T-helper 1 cell treated with Interleukin-12 subunit alpha and Interleukin-12 subunit beta and Interleukin-4 antibody, amounts not matched to agents 30 ng/mL and 1 ng/mL, for 36 hours (primary cell): ENCODE results near the gene NLGN1. TPM values are rescaled to one million over a fixed set of nuclear protein-coding genes. Genes with fewer than 3 reads are reported as not detected.

Experiments used
- intact Hi-C: fragments of 100-400 bp; cut with micrococcal nuclease; formaldehyde crosslinking; loops from one replicate; pipeline ENCODE4 v1.15.1; 2024
- total RNA-seq: library from RNA; stranded (reverse); gene quantifications from 2 replicates; pipeline ENCODE4 v1.2.3, GENCODE V29; 2022

Gene NLGN1
- total RNA-seq, 1 donor from 2014 or later: not detected

DNA sequence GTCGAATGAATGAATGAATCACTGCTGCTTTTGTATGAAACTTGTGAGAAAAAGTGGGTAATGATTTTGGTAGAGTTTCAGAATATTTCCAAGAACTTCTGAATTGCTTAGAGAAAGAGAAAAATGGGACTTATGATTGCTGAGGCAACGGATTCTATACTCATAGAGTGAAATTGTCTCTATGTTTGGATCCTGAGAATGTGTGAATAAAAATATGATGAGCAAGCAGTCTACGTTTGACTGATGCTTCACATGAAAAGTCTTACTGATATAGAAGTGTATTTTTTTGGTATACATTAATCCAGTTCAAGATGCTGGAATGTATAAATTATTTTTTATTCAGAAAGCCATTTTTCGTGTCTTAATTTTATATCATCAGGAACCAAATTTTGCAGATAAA lies 441.1 kb downstream of the NLGN1 start:
- intact Hi-C loops: no loop called here

DNA sequence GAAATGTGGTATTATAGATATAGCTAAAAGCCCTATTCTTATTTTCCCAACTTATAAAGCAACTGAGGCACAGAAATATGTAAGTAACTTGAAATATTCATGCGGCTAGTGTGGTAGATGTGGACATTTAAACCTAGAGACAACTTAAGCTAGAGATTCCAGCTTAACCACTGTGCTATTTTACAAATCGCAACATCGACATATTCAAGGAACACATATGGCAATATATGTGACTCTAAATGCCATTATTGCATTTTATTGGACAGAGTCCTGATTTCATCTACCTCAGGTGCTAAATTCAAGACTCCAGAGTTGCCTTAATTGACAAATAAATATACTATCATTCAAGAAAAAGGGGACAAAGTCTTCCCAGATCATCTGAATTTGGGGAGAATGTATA lies 442.3 kb downstream of the NLGN1 start:
- intact Hi-C loops: no loop called here

DNA sequence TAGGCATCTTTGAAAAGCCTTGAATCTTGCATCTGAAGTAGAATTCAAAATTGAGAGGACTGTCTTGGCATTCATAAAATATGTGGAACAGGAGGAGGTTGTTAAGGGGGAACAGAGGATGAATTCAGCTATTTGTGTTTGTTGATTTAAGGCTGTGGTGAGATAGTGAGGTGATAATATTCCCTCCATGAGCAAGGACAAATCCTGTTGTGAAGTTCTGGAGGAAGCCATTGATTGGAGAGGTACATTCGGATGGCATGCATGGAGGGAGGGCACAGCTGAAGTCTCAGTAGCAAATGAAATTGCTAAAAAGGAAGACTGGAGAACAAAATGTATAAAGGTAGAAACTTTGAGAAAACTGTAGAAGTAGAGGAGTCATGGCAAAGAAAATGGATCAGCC lies 443.8 kb downstream of the NLGN1 start:
- intact Hi-C loops: no loop called here

DNA sequence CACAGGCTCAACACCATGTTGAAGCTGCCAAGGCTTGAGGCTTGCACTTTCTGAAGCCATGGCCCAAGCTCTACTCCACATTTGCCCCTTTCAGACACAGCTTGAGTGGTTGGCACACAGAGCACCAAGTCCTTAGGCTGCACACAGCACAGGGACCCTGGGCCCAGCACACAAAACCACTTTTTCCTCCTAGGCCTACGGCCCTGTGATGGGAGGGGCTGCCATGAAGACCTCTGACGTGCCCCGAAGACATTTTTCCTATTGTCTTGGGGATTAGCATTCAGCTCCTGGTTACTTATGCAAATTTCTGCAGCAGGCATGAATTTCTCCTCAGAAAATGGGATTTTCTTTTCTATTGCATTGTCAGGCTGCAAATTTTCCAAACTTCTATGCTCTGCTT lies 445.5 kb downstream of the NLGN1 start:
- intact Hi-C loops: no loop called here

DNA sequence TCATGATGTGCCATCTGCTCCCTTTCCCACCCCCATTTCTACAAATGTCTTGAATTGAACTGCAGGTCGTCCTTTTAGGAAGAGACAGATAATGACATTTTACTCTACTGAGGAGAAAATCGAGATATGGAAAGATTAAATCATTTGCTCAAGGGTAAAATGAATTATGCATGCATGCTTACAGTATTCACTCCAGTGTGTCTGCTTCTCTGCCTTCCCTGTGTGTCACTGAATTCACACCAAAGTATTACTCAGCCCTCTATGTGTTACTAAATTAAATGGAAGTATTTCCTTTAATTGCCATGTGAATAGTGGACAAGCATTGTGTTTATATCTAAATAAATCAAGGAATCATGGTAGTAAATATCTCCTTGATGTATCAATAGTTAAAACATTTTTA lies 449.0 kb downstream of the NLGN1 start:
- intact Hi-C loops: no loop called here

DNA sequence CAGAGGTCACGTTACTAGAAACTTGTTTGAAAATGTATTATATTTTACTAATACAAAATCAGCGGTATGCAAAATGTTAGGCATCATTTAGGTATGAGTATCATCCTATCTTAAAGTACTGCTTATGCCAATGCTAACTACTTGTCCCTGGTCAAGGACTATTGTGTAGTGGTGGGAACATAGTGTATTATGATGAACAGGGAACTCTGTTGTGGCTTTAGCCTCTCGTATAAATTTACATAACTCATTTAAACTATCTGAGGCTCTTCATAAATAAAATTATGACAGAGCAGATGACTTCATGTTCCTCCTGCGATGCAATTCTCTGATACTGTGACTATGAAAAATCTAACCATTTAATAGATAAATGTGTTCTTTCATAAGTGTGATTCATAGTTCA lies 451.9 kb downstream of the NLGN1 start:
- intact Hi-C loops: no loop called here

DNA sequence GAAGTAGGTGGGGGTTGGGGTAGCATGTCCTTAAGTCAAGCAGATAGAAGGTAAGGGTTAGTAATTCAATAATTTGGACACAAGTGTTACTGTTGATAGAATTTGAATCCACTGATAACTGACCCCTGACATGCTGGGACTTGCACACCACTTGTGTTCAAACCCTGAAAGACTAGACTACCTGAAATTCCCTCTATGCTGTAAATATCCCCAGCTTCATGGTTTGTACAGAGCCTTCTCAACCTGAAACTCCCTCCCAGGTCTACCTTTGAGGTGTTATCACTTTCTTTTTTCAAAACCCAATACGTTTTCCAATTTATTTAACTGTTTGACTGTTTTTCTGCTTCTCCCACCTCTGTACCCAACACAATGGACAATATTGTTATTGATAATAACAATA lies 459.6 kb downstream of the NLGN1 start:
- intact Hi-C loops: no loop called here

DNA sequence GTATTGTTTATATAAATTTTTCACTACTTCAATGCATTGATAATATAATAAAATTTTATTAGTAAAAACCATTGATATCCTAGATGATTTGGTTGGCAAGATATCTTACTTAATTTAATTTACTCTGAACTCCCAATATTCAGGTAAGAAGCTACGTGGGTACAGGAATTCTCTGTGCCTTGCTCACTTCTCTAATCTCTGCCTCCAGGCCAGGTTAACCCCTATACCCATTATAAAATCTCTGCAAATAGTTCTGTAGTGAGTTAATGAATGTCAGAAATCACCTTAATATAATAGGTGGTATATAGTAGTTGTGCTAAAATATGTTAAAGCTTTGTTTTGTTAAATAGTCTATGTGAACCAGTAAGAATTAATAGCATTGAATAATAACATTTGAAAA lies 465.2 kb downstream of the NLGN1 start:
- intact Hi-C loops: no loop called here

DNA sequence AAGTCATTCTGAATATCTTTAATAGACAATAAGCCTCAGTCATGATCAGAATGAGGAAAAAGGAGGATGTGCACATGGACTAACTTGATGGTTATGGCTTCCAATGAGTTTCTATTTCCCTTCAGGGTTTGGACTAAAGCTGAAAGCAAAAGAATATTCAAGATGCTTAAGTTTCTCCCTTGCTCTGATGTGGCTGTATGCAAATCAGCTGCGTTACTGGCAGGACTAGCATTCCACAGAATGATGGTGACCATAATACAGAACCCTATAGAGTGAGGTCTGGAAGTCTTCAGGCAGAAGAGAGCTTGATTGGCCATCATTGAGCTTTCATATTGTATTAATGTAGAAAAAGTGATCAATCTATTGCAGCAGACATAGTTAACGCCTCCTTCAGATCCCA lies 466.0 kb downstream of the NLGN1 start:
- intact Hi-C loops: no loop called here

DNA sequence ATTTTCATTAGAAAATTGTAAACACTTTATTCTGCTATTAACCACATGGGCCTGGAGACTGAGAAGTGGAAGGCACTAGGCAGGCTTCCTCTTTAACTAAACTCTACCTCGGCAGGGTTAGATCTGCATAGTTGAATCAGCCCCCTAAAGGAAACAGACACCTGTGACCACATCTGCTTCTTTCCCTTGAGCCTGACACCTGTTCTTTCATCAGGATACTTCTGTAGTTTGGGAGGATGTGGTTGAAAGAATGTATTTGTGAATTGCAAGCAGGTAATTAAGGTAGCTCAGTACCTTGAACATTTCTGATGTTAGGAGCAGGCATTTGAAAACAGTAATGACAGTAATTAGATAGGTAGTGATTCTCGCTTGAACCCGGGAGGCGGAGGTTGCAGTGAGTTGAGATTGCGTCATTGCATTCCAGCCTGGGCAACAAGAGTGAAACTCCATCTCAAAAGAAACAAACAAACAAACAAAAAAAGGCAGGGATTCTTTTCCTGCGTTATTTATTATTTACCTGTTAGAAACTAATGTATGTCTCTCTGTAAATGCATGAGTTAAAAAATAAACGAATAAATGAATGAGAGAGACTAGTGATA lies 468.5 kb downstream of the NLGN1 start:
- intact Hi-C loops: no loop called here

DNA sequence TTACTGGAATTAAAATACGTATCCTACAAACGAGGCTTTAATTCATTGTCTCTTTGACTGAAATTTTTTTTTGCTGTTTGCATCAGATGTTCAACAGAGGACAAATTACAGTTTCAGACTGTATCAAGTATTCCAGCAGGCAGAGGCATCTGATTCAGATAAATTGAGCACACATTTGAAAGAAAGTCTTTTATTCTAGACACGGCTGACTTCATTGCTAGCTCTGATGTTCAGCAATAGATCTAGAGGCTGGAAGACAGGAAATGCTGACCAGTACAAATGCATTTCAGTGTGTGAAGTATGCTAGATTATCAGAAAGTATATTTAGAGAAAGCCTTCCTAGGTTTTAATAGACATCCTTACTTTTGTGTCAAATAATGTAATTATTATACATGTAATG lies 472.2 kb downstream of the NLGN1 start:
- intact Hi-C loops: no loop called here

DNA sequence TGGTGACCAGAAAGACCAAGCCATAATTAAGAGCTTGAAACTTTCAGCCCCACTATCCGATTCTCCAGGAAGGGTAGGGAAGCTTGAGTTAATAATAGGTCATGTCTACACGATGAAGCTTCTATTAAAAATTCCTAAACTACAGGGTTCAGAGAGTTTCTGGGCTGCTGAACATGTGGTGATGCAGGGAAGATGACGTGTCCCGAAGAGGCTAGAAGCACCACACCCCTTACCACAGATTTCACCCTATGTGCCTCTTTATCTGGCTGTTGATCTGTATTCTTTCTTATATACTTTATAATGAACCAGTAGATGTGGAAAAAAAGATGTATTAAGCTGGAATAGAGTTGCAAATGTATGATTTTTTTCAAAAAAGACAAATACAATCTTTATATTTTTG lies 473.4 kb downstream of the NLGN1 start:
- intact Hi-C loops: no loop called here

DNA sequence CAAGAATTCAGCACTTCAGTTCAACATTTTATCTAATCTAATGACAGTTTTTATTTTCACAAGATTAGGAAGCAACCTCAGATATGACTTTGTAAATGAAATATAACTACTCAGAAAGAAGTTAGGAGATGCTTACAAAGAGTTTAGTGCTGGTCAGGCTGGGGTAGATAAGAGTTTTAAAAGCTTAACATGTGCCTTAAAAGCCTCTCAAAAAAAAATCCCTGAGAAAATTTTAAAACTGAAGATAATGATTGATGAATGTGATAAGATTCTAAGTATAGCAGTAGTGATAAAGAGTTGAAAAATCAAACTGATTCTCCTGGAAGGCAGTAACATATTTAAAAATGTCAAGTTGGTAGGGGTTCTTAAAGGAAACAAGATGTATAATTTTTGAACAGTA lies 478.2 kb downstream of the NLGN1 start:
- intact Hi-C loops: no loop called here

DNA sequence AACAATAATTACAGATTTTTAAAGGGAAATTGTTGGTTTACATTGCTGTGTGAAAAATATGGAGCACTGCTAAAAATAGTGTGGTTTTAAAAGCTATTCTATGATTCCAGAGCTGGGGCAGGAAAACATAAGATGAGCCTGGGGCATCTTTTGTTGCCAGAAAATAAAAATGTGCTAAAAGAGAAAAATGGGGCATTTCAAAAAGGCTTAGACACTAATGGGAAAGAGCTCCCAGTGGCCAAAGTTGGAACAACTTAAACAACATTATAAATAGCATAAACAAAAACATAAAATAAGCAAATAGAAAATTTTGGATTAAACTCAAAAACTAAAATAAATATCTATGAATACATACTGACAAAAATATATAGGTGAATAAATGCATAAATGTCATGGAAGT lies 478.9 kb downstream of the NLGN1 start:
- intact Hi-C loops: no loop called here

DNA sequence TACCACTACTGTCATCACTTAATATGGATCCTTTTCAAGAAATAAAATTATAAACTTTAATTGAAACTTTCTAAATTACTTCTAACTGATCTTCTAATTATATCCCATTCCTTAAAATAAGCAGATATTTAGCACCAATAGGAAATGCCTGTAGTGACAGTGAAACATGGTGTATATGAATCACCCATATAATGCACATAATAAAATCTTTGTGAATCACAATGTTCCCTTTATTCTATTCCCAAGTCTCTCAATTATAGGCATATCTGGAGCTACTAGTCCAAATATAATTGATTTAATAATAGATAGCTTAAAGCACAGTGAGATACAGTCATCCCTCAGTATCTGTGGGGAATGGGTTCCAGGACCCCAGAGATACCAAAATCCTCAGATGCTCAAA lies 490.3 kb downstream of the NLGN1 start:
- intact Hi-C loops: no loop called here

DNA sequence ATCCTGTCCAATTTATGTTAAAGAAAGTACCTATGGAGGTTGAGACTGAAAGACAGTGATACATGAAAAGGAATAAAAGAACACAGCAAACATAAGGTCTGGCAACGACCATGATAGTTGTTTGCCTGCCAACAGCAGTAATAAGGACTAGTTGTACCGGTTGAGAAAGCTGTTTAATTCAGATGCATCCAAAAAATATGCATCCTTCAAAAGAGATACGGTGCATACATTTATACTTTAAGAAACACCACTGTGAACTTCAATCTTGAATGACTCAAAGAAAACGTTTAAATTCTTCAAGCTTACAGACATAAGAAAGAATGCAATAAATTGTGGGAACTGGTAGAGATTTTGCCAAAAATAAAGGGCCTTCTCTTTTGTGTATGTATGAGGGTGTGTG lies 492.1 kb downstream of the NLGN1 start:
- intact Hi-C loops: no loop called here

DNA sequence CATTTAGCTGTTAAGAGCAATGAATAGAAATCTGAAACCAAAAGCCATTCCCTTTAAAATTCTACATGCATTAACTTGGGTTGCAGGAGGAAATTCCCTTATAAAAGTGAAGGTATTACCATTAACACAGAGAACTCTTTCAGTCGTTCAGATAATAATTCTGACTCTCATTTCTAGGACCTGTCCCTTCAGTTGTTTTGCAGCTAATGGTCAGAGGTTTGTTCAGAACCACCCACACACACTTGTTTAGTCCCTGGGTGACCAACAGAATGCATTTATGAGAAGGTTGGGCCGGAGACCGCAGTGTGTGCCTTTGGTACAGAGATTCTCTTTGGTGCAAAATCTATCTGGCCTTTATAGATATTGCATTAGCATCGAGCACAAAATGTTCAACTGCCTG lies 492.5 kb downstream of the NLGN1 start:
- intact Hi-C loops: no loop called here

DNA sequence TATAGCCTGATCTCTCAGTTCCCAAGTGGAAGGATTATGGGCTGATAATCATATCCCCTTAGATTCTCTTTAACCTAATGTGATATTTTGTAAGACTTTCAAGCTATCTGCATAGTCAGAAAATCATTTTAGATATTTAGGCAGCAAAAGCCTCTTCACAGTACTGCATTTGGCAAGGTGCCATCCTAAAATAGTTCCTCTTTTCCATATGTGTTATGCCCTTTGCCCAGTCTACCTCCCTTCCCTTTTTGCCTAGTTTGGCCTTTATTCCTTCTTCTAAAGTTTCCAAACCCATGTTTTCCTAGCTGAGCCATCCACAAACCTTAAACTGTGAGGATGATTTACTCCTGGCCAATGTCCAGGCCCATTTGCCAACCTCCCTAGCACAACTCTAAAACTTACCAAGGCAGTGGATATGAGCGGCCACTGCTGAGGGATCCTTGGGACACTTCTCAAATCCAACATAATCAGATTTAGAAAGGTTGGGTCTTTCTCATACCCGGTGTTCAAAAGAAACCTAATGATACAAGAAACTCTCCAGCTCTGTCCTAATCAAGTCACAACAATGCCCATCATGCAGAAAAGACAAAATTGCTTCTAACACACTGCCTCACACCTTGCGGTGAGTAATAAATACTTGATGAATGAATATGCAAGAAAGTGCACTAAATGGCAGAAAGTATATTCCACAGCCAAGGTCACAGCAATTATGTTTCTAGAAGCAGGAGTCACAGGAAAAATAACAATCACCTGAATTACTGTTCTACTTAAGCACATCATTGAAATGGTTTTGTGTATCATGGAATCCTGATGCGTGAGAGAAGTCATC lies 493.9 kb downstream of the NLGN1 start:
- intact Hi-C loops: no loop called here

DNA sequence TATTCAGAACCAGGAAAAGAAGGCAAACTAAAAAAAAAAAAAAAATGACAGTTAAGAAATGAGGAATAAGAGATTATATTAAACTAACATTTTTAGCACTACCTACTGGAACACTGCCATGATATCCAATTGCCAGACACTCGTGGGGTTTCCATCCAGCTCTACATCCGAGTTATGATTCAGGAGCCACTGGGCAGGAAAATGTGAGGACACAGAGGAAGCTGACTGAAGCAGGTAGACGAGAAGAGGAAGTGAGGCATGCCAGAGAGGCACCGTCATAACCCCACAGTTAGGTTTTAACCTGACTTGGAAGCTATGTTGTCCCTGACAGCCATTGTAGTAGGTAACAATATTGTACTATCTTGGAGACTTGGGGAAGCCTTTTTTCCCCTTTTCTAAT lies 495.0 kb downstream of the NLGN1 start:
- intact Hi-C loops: no loop called here

DNA sequence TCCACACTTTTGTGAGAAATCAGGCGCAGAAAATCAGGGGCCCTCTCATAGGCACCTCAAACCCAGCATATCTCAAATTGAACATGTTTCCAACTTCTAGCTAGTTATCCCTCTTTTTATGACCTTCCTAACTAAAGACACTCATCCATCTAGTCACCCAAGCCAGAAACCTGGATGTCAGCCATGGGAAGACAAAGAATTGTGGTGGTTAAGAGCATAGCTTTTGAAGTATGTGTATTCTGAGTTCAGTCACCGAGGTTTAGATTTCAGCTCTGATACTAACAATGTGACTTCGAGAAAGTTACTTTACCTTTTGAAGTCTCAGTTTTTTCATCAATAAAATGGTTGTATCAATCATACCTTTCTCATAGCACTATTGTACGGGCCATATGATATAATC lies 495.5 kb downstream of the NLGN1 start:
- intact Hi-C loops: no loop called here

DNA sequence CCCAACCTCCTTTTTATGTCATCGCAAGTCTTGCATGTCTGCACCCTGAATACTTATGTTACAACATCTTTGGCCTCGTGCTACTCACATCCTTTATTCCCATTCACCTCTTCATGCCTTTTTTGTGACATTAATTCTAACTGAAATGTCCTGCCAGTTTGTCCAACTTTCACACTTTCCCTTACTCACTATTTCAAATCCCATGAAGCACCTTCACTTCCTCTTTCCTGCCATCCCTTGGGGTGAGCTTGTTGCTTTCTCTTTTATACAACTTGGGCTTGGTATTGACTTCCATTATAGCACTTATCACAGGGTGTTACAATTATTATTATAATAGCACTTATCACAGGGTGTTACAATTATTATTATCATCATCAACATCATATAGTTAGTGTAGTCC lies 496.3 kb downstream of the NLGN1 start:
- intact Hi-C loops: no loop called here

DNA sequence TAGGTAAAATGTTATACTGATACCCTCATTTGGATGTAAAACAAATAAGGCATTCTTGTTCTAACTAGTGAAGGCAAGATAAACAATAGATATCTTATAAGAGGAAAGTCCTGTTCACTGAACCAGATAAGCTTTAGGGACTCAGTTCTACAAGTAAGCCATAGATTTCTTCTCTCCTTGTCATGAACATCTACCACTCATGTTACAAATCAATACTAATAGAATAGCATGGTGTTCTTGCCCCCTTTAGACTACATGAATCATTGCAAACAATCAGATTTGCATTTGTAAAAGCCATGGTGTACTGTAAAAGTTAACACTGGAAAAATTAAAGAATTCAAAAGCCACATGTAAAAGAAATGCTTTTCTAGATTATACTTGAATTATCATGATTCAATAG lies 500.1 kb downstream of the NLGN1 start:
- intact Hi-C loops: no loop called here

DNA sequence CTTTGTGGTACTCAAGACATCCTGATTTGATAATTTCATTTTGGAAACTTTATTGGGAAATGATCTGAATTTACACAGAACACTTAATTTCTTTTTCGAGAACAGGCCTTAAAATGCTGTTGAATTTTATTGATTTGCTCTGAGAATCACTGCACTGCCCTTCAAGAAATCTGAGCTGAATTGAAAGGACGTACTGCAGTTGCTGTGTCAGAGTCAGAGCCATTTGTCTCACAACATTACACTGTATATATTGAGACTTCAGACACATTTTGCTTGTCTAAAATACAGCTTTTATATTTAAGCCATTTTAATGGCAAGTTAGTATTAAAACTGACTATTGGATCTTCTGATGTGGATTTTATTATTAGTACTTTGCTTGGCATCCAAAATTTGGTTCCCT lies 504.1 kb downstream of the NLGN1 start:
- intact Hi-C loops: no loop called here
